Measurements from ENCODE around the gene KLF9.

- no peak for TF ChIP-seq CTCF (IDR thresholded peaks at IDR 0.05)
- TF ChIP-seq POLR2A (IDR thresholded peaks at IDR 0.05) = no peak
These were observed 5.9 kb downstream of the KLF9 start for GRCh38 chr9:70408393-70409040.
